ENCODE results near the gene SCAMP1.

SCAMP1 gene

GRCh38 chr5:78504704-78505677, 144.6 kb downstream of the SCAMP1 start:
- peaks cover 19% of the 10 kb centered on the region for H3K79me1 ChIP-seq (replicated peaks; ENCODE audit: low read length, poor library complexity, severe bottlenecking)
- H3K4ac ChIP-seq (ENCODE audit: low read depth in 1 of 2, low read length in 2 of 2): peak overlapping the region in 1 of 2 experiments; percentile 13
- H3K9me3 ChIP-seq (ENCODE audit: control insufficient read depth, low read length): no peaks in the 10 kb centered on the region
- H2BK12ac ChIP-seq (ENCODE audit: low read length in 2 of 2): peak overlapping the region in 1 of 2 experiments; percentile 83
- H2AFZ ChIP-seq (ENCODE audit: low read depth, low read length): no peak overlapping the region
- no peak overlapping the region for H2BK120ac ChIP-seq (ENCODE audit: low read depth, low read length)
- peak overlapping the region; percentile 1 for H4K91ac ChIP-seq (ENCODE audit: low read length)
- peaks cover 0 to 10% of the 10 kb centered on the region in 2 experiments for H3K36me3 ChIP-seq (ENCODE audit: control insufficient read depth in 1 of 2, insufficient read depth in 2 of 2, low read depth in 1 of 2, low read length in 2 of 2)
- no peak overlapping the region for H2BK5ac ChIP-seq (ENCODE audit: low read depth, low read length, poor library complexity, severe bottlenecking)
- H2AK5ac ChIP-seq (ENCODE audit: low read length, severe bottlenecking): no peak overlapping the region
- no peak overlapping the region for H3K4me2 ChIP-seq (ENCODE audit: low read length, poor library complexity, severe bottlenecking)
- H3K23ac ChIP-seq (ENCODE audit: low read length in 2 of 2): no peak overlapping the region
- H3K27me3 ChIP-seq (ENCODE audit: control insufficient read depth in 1 of 2, insufficient read depth in 1 of 2, low read length in 2 of 2): no peaks in the 10 kb centered on the region
- peak overlapping the region; percentile 93 for H3K9ac ChIP-seq (ENCODE audit: low read length)
- H3K27ac ChIP-seq (ENCODE audit: low read length, poor library complexity, severe bottlenecking): no peak overlapping the region
- peak overlapping the region; percentile 0 for H4K8ac ChIP-seq (ENCODE audit: low read length)
- H3K4me1 ChIP-seq (ENCODE audit: control insufficient read depth, insufficient read depth, low read depth, low read length): peaks cover 6% of the 10 kb centered on the region
- H3K4me3 ChIP-seq (ENCODE audit: insufficient read depth in 1 of 2, low read depth in 1 of 2, low read length in 2 of 2): peak overlapping the region in 1 of 2 experiments; percentile 20
- peak; percentile 98 for DNase-seq
- no peak overlapping the region for H2BK15ac ChIP-seq (ENCODE audit: low read depth, poor library complexity, severe bottlenecking)
- peak overlapping the region; percentile 14 to 34 for H3K18ac ChIP-seq (ENCODE audit: low read depth in 1 of 2, low read length in 2 of 2)
- H3K14ac ChIP-seq (ENCODE audit: low read length in 2 of 2): no peak overlapping the region
- WGBS: 52% methylated on average over 10 of the region's 10 CpGs

GRCh38 chr5:78505860-78506259, 145.4 kb downstream of the SCAMP1 start:
- H3K23ac ChIP-seq (ENCODE audit: low read length in 2 of 2): no peak overlapping the region
- no peak for DNase-seq
- no peak overlapping the region for H2AFZ ChIP-seq (ENCODE audit: low read depth, low read length)
- H3K4me3 ChIP-seq (ENCODE audit: insufficient read depth in 1 of 2, low read depth in 1 of 2, low read length in 2 of 2): peak overlapping the region in 1 of 2 experiments; percentile 33
- peaks cover 16% of the 10 kb centered on the region for H3K79me1 ChIP-seq (replicated peaks; ENCODE audit: low read length, poor library complexity, severe bottlenecking)
- no peak overlapping the region for H2AK5ac ChIP-seq (ENCODE audit: low read length, severe bottlenecking)
- no peak overlapping the region for H4K8ac ChIP-seq (ENCODE audit: low read length)
- H3K4ac ChIP-seq (ENCODE audit: low read depth in 1 of 2, low read length in 2 of 2): no peak overlapping the region
- 96% methylated on average over 1 of the region's 2 CpGs for WGBS
- peaks cover 0 to 6% of the 10 kb centered on the region in 2 experiments for H3K36me3 ChIP-seq (ENCODE audit: control insufficient read depth in 1 of 2, insufficient read depth in 2 of 2, low read depth in 1 of 2, low read length in 2 of 2)
- H3K27me3 ChIP-seq (ENCODE audit: control insufficient read depth in 1 of 2, insufficient read depth in 1 of 2, low read length in 2 of 2): no peaks in the 10 kb centered on the region
- no peak overlapping the region for H3K4me2 ChIP-seq (ENCODE audit: low read length, poor library complexity, severe bottlenecking)
- no peak overlapping the region for H2BK5ac ChIP-seq (ENCODE audit: low read depth, low read length, poor library complexity, severe bottlenecking)
- H2BK120ac ChIP-seq (ENCODE audit: low read depth, low read length): no peak overlapping the region
- no peak overlapping the region for H2BK12ac ChIP-seq (ENCODE audit: low read length in 2 of 2)
- H3K14ac ChIP-seq (ENCODE audit: low read length in 2 of 2): no peak overlapping the region
- peak overlapping the region; percentile 93 for H3K9ac ChIP-seq (ENCODE audit: low read length)
- no peaks in the 10 kb centered on the region for H3K9me3 ChIP-seq (ENCODE audit: control insufficient read depth, low read length)
- no peak overlapping the region for H3K27ac ChIP-seq (ENCODE audit: low read length, poor library complexity, severe bottlenecking)
- H3K4me1 ChIP-seq (ENCODE audit: control insufficient read depth, insufficient read depth, low read depth, low read length): peaks cover 12% of the 10 kb centered on the region
- H3K18ac ChIP-seq (ENCODE audit: low read depth in 1 of 2, low read length in 2 of 2): no peak overlapping the region
- no peak overlapping the region for H4K91ac ChIP-seq (ENCODE audit: low read length)
- no peak overlapping the region for H2BK15ac ChIP-seq (ENCODE audit: low read depth, poor library complexity, severe bottlenecking)

DNA sequence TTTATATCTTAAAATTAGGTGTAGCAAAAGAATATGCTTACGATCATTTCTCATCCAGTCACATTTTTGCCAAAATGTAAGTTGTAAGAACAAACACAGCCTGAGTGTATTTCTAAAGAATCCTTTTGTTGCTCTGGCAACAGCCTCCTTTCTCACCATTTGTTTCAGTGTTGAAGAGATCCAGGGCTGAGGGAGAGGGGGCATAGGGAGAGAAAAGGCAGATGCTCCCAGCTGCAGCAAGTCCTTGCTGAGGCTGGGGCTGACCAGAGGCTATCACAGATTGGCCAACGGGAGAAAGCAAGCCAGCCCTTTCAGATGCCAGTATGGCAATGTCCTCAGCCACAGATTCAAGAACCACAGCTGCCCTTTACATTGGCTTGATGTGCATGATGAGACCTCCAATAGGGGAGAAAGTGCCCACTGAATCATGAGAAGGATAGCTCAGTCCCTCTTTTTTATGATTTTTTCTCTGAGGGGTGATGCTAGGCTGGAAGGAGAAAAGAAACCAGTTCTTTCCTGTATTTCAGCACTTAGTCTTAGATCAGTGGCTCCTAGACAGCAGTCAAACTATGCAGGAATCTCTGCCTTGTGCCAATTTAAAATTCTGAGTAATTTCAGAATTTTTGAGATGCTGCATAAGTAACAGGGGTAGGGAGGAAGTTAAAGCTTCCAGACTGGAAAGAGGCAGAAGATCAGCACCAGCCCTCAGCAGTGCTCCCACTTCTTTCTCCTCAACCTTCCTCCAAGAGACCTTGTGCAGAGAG, 146.0 kb downstream of the SCAMP1 start:
- H2AK5ac ChIP-seq (ENCODE audit: low read length, severe bottlenecking): no peak overlapping the region
- no peaks in the 10 kb centered on the region for H3K9me3 ChIP-seq (ENCODE audit: control insufficient read depth, low read length)
- peaks cover 0 to 6% of the 10 kb centered on the region in 2 experiments for H3K36me3 ChIP-seq (ENCODE audit: control insufficient read depth in 1 of 2, insufficient read depth in 2 of 2, low read depth in 1 of 2, low read length in 2 of 2)
- H2BK15ac ChIP-seq (ENCODE audit: low read depth, poor library complexity, severe bottlenecking): no peak overlapping the region
- H2BK12ac ChIP-seq (ENCODE audit: low read length in 2 of 2): peak overlapping the region in 1 of 2 experiments; percentile 42
- WGBS: no CpG with 5 or more reads among the region's 2 CpGs
- H3K4me3 ChIP-seq (ENCODE audit: insufficient read depth in 1 of 2, low read depth in 1 of 2, low read length in 2 of 2): peak overlapping the region in 1 of 2 experiments; percentile 10
- H3K4ac ChIP-seq (ENCODE audit: low read depth in 1 of 2, low read length in 2 of 2): no peak overlapping the region
- no peak overlapping the region for H3K27ac ChIP-seq (ENCODE audit: low read length, poor library complexity, severe bottlenecking)
- H2BK120ac ChIP-seq (ENCODE audit: low read depth, low read length): no peak overlapping the region
- no peak overlapping the region for H3K14ac ChIP-seq (ENCODE audit: low read length in 2 of 2)
- no peaks in the 10 kb centered on the region for H3K27me3 ChIP-seq (ENCODE audit: control insufficient read depth in 1 of 2, insufficient read depth in 1 of 2, low read length in 2 of 2)
- no peak overlapping the region for H2AFZ ChIP-seq (ENCODE audit: low read depth, low read length)
- no peak overlapping the region for H3K4me2 ChIP-seq (ENCODE audit: low read length, poor library complexity, severe bottlenecking)
- H3K79me1 ChIP-seq (replicated peaks; ENCODE audit: low read length, poor library complexity, severe bottlenecking): peaks cover 15% of the 10 kb centered on the region
- no peak overlapping the region for H2BK5ac ChIP-seq (ENCODE audit: low read depth, low read length, poor library complexity, severe bottlenecking)
- no peak overlapping the region for H3K23ac ChIP-seq (ENCODE audit: low read length in 2 of 2)
- peak overlapping the region; percentile 93 for H3K9ac ChIP-seq (ENCODE audit: low read length)
- no peak overlapping the region for H4K91ac ChIP-seq (ENCODE audit: low read length)
- DNase-seq: peak; percentile 37
- H4K8ac ChIP-seq (ENCODE audit: low read length): no peak overlapping the region
- peaks cover 12% of the 10 kb centered on the region for H3K4me1 ChIP-seq (ENCODE audit: control insufficient read depth, insufficient read depth, low read depth, low read length)
- peak overlapping the region; percentile 6 to 11 for H3K18ac ChIP-seq (ENCODE audit: low read depth in 1 of 2, low read length in 2 of 2)

- H3K4me2 ChIP-seq (ENCODE audit: low read length, poor library complexity, severe bottlenecking): no peak overlapping the region
- peak; percentile 17 for DNase-seq
Observed at GRCh38 chr5:78507531-78507930, 147.1 kb downstream of the SCAMP1 start.

More at GRCh38 chr5:78507531-78507930, 147.1 kb downstream of the SCAMP1 start:
- peak overlapping the region in 1 of 2 experiments; percentile 85 for H3K4me3 ChIP-seq (ENCODE audit: insufficient read depth in 1 of 2, low read depth in 1 of 2, low read length in 2 of 2)
- no peaks in the 10 kb centered on the region for H3K9me3 ChIP-seq (ENCODE audit: control insufficient read depth, low read length)
- no peak overlapping the region for H3K4ac ChIP-seq (ENCODE audit: low read depth in 1 of 2, low read length in 2 of 2)
- no peak overlapping the region for H4K8ac ChIP-seq (ENCODE audit: low read length)
- H3K27ac ChIP-seq (ENCODE audit: low read length, poor library complexity, severe bottlenecking): no peak overlapping the region
- H3K23ac ChIP-seq (ENCODE audit: low read length in 2 of 2): no peak overlapping the region
- WGBS: 91% methylated on average over 2 of the region's 2 CpGs
- H2BK5ac ChIP-seq (ENCODE audit: low read depth, low read length, poor library complexity, severe bottlenecking): no peak overlapping the region
- no peak overlapping the region for H3K14ac ChIP-seq (ENCODE audit: low read length in 2 of 2)
- H3K79me1 ChIP-seq (replicated peaks; ENCODE audit: low read length, poor library complexity, severe bottlenecking): peaks cover 16% of the 10 kb centered on the region
- no peak overlapping the region for H4K91ac ChIP-seq (ENCODE audit: low read length)
- no peak overlapping the region for H2AK5ac ChIP-seq (ENCODE audit: low read length, severe bottlenecking)
- H2BK120ac ChIP-seq (ENCODE audit: low read depth, low read length): no peak overlapping the region
- H3K27me3 ChIP-seq (ENCODE audit: control insufficient read depth in 1 of 2, insufficient read depth in 1 of 2, low read length in 2 of 2): no peaks in the 10 kb centered on the region
- peak overlapping the region; percentile 93 for H3K9ac ChIP-seq (ENCODE audit: low read length)
- H2BK12ac ChIP-seq (ENCODE audit: low read length in 2 of 2): no peak overlapping the region
- no peak overlapping the region for H2BK15ac ChIP-seq (ENCODE audit: low read depth, poor library complexity, severe bottlenecking)
- no peak overlapping the region for H3K18ac ChIP-seq (ENCODE audit: low read depth in 1 of 2, low read length in 2 of 2)
- no peak overlapping the region for H2AFZ ChIP-seq (ENCODE audit: low read depth, low read length)
- peaks cover 0 to 6% of the 10 kb centered on the region in 2 experiments for H3K36me3 ChIP-seq (ENCODE audit: control insufficient read depth in 1 of 2, insufficient read depth in 2 of 2, low read depth in 1 of 2, low read length in 2 of 2)
- peaks cover 12% of the 10 kb centered on the region for H3K4me1 ChIP-seq (ENCODE audit: control insufficient read depth, insufficient read depth, low read depth, low read length)

Measured in mesenchymal stem cell (in vitro differentiated cells and primary cell).